Keratinocyte (primary cell): ENCODE results near the gene KRT33A.

Experiments
- CTCF ChIP-seq, 3 experiments: IDR thresholded peaks in 1 of 3; conservative IDR thresholded peaks in 1 of 3; optimal IDR thresholded peaks in 1 of 3; 2 replicates in 2 of 3; 3 replicates in 1 of 3; pipeline versions ENCODE3 to v1.5.1; 2011; ENCODE audit warnings: low read length in 3 of 3, mild to moderate bottlenecking in 3 of 3, moderate library complexity in 2 of 3, control low read depth in 1 of 3, inconsistent platforms in 1 of 3; ENCODE audit not compliant: insufficient read depth in 2 of 3; ENCODE audit errors: extremely low read depth in 1 of 3
- EZH2 ChIP-seq: IDR thresholded peaks from one replicate; pipeline ENCODE4 v1.6.1; 2012; ENCODE audit warnings: inconsistent platforms, mild to moderate bottlenecking, low read length, moderate library complexity

GRCh38 chr17:41325126-41325525 is 25.5 kb downstream of the KRT33A start:
- TF ChIP-seq CTCF (optimal IDR thresholded peaks at IDR 0.05 in 1 of 3, IDR thresholded peaks at IDR 0.05 in 1 of 3, conservative IDR thresholded peaks at IDR 0.05 in 1 of 3; ENCODE audit: extremely low read depth in 1 of 3, insufficient read depth in 2 of 3, low read length in 3 of 3) = no peak
- TF ChIP-seq EZH2 = no peak
